Superior temporal gyrus (tissue), 1 donor: ENCODE results near the gene CGB7.
"Not testable (repeated sequence)": the region's sequence is repeated elsewhere in the genome, so short reads cannot be mapped to it uniquely, and the experiment has no call there.

Experiments
- DNase-seq: peaks from one replicate; pipeline ENCODE4 v3.0.0-alpha.2; 2016; ENCODE audit errors: extremely low spot score

The CGB7 gene

DNA sequence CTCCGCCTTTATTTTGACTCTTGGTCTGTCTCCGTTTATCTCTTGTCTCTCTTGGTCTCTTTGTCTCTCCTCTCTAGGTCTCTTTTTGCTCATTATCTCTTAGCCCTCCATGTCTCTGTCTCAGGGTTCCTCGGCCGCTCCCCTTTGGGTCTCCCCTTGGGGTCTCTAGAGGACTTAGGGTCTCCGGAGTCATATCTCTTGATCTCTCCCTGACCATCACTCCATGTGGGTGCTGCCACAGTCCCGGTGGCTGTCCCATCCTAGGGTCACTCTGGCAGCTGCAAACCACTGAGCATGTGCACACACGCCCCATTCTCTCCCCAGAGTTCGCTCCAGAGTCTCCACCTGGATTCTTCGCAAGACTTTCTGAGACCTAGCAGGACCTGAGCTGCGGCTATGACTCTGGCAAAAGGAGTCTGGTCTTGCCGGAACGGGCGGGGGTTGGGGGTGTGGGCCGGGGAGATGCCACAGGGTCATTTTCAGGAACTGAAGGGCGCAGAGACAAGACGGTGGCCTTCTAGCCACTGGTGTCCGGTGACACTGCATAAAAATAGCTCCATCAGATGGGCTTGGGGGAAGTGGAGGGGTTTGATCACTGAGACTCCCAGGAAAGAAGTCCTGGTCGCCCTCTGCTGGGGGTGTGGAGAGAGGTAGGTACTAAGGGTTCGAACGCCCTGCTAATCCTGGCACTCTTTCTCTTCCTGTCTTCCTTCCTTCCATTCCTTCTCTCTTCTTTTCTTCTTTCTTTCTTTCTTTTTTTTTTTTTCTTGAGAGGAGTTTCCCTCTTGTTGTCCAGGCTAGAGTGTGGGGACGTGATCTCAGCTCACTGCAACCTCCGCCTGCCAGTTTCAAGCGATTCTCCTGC lies 16.2 kb upstream of the CGB7 start:
- DNase-seq = no peak

DNA sequence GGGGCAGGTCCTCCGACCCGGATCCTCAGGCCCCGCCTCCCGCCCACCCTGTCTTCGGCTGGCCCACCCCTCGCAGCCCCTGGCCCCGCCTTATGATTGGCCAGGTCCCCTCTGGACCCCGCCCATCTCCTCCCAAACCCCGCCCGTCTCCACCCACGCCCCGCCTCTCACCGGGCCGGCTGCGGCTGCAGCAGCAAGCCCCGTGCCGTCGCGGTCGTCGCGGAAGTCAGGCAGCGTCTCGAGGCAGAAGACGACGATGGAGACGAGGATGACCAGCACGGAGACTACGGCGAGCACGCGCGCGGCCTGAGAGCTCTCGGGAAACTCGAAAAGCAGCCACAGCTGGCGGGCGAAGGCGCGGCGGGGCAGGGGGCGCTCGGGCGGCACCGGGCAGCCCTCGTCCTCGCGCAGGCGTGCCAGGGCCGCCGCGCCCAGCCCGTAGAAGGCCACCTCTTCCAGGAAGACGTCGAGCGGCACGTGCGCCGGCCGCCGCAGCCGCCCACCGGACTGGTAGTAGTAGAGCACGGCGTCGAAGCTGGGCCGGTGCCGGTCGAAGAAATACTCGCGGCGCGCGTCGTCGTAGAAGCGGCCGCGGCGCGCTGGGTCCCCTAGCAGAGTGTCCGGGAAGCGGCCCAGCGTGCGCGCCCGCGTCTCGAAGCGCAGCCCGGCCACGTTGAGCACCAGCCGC lies 14.5 kb upstream of the CGB7 start:
- DNase-seq = no peak

DNA sequence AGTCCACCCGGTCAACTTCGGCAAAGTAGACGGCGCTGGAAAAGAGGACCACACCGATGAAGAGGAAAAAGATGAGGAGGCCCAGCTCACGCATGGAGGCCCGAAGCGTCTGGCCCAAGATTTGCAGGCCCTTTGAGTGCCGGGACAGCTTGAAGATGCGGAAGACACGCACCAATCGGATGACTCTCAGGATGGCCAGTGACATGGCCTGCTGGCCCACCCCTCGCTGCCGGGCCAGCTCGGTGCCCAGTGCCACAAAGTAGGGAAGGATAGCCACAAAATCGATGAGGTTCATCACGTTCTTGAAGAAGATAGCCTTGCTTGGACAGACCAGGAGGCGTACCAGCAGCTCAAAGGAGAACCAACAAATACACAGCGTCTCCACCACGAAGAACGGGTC lies 12.9 kb upstream of the CGB7 start:
- no peak for DNase-seq

GRCh38 chr19:49069026-49069425 lies 11.5 kb upstream of the CGB7 start:
- no peak for DNase-seq

- DNase-seq = no peak
Observed at GRCh38 chr19:49067554-49067953, 10.0 kb upstream of the CGB7 start.

DNA sequence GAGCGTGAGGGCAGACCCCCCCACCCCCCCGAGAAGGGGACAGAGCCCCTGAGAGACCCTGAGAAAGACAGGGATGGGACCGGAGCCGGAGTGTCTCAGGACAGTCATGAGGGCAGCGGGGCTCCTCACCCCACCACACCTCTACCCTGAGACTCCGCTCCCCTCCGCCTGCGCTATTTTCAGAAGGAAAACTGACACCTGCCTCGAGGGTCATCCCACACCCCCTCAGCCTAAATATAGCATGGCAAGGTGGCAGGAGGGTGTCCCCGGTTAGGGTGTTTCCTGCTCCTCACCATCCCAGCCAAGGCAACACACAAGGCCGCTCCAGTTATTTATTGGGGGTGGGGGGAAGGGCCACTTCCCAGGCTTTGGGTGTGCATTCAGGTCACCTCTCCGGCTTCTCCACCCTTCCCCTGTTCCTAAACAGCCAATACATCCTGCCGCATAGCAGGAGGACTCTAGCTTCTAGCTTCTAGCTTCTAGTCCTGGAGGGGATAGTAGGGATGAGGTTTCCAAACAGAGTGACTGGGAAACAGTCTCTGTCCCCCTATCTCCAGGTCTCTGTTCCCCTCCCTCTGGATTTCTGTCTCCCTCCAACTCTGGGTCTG lies 8.5 kb upstream of the CGB7 start:
- DNase-seq = no peak

GRCh38 chr19:49064768-49065611 lies 7.4 kb upstream of the CGB7 start, which contains the start of gene NTF4:
TSS of gene NTF4 (minus strand) at chr19:49064818. CDS start at chr19:49061997, 2,821 bp downstream.
- DNase-seq = no peak

DNA sequence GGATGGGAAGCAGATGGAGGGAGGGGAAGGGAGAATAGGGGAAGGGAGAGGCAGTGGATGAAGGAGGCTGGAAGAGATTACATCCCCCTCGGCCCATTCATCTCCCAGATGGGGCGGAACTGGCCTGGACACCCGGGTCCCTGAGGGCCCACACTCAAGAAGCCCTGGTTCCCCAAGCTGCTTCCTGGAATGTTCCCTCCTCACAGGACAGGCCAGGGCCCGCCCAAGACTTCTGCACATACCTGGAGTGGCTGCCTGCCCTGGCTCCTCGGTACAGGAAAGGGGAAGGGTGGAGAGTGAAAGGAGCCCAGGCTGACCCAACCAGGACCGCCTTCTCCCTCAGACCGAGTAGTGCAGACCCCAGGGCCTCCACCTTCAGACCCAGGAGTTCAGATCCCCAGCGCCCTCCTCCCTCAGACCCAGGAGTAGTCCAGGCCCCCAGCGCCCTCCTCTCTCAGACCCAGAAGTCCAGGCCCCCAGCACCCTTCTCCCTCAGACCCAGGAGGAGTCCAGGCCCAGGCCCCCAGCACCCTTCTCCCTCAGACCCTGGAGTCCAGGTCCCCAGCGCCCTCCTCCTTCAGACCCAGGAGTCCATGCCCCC lies 6.6 kb upstream of the CGB7 start:
- no peak for DNase-seq

- no peak for DNase-seq
Observed at GRCh38 chr19:49061445-49061844, 3.9 kb upstream of the CGB7 start.

GRCh38 chr19:49061000-49061399 lies 3.5 kb upstream of the CGB7 start:
- DNase-seq = no peak

GRCh38 chr19:49059053-49059452 lies 1.5 kb upstream of the CGB7 start:
- DNase-seq = no peak

DNA sequence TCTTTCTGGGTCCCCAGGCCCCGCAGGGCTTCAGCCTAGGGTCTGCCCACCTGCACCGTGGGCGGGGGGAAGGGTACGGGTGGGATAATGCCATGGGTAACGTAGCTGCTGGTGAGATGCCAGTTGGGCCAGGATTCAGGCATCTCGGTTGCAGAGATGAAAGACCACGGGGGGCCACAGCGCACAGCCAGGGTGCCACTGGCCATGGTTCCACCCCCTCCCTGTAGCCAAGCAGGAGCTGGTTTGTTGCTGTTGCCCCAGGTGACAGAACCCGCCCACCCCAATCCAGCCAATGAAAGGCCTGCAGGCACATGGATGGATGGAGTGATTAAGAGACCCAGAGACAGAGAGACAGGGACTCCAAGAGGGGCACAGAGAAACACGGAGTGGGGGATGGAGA lies 1.0 kb upstream of the CGB7 start:
- no peak for DNase-seq

DNA sequence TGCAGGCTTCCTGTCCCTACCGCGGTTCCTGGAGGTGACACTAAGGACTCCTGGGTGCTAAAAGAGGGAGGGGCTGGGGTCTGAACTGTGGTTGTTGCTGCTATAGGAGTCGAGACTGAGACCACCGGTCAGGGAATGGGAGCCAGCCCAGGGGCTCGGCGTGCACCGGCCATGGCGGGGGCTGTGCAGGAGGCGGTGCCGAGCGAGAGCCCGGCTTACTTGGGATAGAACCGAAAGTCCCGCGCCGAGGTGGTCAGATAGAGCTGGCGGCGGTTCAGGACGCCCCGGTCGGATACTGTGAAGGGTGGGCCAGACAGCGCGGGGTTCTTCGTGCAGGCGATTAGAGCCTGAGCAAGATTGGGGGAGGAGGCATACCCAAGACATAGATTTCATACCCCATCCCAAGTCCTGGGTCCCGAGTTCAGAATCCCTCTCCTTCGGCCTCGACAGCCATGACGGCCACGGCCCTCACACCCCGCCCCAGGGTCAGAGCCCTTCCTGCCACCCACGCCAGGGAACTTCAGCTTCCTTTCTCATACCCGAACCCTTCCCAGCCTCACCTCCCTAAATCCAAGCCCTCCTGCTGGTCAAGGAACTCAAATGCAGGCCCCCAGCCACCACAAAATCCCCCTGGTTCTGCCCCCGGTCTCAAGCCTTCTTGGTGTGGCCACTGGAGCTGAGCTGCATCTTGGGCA lies 500 bp downstream of the CGB7 start:
- DNase-seq = not testable (repeated sequence)

DNA sequence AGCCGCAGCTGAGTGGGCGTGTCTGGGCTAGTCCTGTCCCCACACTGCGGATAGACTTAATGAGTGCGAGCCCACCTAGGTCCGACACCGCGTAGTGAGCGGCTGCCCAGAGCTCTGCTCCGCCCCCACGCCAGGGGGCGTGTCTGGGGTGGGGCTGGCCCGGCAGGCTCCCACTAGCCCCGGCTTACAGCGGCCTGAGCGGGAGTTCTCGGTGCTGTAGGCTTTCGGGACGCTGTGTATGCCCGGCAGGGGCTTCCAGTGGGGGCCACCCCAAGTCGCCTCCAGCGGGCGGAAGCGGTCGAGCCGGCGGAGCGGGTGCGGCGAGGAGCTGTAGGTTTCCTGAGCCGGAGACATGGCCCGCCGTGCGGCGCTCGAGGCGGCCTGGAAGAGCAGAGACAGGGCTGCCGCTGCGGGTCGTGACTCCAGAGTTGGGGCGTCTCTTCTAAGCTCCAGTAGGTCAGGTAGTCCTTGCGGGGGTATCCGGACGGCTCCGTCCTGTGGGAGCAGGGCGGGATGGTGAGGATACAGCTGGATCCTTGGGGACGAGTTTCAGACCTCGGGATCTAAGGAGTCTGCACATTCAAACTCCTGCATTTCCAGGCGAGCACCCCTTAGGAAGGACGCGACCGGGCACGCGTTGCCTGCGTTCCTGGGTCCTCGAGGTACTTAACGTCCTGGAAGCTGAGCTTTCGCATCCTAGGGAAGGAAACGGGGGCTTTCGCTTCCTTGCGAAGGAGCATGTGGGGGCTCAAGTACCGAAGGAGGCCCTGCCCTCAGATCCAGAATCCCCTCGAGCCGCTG lies 1.2 kb downstream of the CGB7 start:
- peak; percentile 9 for DNase-seq

DNA sequence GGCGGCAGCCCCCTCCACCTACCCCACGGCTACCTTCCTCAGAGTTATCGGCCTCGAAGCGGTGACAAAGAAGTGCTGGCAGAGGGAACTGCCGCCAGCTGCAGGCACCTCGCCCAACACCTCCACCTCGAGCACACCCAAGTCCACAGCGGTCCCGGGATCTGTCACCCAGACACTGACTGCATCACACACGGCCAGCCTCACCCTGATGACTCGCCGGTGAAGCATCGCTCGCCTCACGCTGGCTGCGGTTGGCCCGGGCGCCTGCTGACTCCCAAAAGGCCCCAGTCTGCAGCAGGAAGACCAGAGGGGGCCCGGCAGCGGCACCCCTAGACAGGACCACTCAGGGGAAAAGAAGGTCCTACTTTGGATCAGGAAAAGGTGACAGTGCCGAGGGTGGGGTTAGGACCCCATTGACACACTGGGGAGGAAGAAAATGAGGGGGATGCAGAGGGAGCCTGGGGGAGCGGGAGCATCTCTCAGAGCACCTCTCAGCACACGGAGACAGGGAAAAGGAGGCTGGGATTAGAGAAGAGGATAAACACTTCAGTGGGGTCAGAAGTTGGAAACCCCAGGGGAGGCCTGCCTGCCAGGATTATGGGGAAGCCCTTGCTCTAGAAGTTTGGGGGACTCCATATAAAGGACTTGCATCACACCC lies 7.0 kb downstream of the CGB7 start:
- not testable (repeated sequence) for DNase-seq

DNA sequence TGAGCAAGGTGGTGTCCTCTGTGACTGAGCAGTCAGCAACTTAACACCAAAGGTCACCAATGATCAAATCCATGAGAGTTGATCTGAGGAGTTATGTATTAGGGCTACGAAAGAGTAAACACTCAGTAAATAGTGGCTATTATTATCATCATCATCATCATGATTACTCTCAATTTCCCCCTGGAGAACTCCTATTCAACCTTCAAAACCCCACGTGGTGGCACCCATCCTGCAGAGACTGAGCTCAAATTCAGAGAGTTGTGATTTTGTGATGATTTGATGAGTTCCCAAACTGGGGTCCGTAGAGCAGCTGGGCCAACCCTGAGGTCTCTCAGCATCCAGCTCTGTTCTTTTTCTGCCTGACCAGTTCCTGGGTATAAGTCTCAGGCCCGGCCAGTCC lies 7.7 kb downstream of the CGB7 start:
- DNase-seq = not testable (repeated sequence)

DNA sequence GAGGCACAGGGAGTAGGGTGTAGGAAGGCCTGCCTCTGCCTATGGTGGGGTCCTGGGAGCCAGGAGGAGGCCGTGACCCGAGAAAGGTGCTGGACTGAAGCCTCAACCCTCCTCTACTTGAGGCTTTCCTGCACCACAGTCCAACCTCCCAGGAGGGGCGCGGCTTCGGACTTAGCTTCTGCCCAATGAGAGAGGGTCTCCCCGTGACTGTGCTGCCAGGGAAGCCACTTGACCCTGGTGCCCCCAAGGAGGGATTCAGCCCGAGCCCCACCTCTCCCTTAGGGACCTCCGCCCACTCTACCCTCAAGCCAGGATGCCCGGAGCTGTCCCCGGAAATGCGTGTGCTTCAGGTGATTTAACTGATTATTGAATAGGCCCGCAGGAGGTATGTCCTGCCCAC lies 8.5 kb downstream of the CGB7 start, which contains the start of gene CGB8:
TSS of gene CGB8 (minus strand) at position 101 of the 400 bp plus-strand sequence. CDS start 372 bp downstream, outside the sequence.
- not testable (repeated sequence) for DNase-seq

DNA sequence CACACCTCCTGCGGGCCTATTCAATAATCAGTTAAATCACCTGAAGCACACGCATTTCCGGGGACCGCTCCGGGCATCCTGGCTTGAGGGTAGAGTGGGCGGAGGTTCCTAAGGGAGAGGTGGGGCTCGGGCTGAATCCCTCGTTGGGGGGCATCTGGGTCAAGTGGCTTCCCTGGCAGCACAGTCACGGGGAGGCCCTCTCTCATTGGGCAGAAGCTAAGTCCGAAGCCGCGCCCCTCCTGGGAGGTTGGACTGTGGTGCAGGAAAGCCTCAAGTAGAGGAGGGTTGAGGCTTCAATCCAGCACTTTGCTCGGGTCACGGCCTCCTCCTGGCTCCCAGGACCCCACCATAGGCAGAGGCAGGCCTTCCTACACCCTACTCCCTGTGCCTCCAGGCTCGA lies 14.0 kb downstream of the CGB7 start, which contains the start of gene CGB5:
TSS of gene CGB5 (plus strand) at position 301 of the 400 bp plus-strand sequence. CDS start 362 bp downstream, outside the sequence.
- not testable (repeated sequence) for DNase-seq

DNA sequence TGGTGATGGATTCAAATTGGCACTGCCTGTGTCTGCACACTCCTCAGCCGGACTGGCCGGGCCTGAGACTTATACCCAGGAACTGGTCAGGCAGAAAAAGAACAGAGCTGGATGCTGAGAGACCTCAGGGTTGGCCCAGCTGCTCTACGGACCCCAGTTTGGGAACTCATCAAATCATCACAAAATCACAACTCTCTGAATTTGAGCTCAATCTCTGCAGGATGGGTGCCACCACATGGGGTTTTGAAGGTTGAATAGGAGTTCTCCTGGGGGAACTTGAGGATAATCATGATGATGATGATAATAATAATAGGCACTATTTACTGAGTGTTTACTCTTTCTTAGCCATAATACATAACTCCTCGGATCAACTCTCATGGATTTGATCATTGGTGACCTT lies 14.9 kb downstream of the CGB7 start:
- not testable (repeated sequence) for DNase-seq
